HG02763 (cell line): ENCODE data around the gene SERPINB6.
"Not testable (repeated sequence)": the region's sequence is repeated elsewhere in the genome, so short reads cannot be mapped to it uniquely, and the experiment has no call there.

Source experiments
- ATAC-seq: cut with Tn5 transposase; IDR thresholded peaks from one replicate; pipeline ENCODE4 v1.9.1; 2021; ENCODE audit warnings: mild to moderate bottlenecking, moderate library complexity; ENCODE audit not compliant: unreplicated experiment

The SERPINB6 gene

DNA sequence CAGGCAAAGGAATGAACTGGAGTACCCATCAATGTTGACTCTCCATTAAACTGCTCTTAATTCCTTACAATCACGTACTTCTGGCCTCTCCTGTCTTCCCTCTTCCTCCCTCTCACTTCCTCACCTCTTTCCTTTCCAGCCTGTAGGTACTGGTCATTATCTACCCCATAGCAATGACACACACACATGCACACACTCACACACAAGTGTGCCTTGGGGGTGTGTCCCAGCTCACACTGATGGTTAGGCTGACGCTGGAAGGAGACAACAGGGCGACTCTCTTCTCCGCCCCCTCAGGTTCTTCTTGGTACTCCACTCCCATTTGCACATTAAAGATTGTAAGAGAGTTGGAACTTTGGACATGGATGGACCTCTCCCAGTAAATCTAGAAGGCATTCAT lies 54.3 kb downstream of the SERPINB6 start:
- no peak for ATAC-seq

DNA sequence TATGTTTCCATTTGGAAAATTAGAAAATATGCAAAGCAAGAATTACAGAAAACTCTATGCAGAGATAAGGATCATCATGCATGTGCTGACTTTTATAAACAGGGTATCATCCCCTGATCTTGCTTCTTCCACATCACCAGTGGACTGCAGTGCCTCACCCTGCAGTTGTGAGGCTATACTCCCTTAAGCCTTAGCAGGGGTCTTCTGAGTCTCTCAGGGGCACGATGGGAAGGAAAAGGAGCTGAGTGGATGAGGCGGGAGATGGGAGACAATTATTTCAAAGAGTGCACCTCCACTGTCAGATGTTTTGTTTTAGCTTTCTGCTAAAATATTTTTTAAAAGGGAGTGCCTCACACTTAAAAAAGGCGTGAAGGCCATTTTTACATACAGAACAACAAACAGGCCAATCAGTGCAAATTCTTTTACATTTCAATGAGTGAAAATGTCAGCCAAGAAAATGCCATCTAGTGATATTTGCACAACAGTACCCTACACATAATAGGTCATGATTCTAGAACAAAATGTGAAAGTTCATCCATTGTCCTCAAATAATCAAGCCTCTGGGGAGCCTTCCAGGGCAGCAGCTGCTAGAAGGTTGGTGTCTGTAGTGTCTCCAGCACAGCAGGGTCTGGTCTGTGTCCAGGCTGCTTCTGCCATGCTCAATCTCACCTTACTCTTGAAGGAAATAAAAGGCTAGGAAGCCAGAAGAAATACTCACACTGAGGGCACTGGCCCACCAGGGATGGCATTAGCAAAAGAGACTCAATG lies 55.0 kb downstream of the SERPINB6 start:
- no peak for ATAC-seq

GRCh38 chr6:2915150-2915549 lies 56.2 kb downstream of the SERPINB6 start:
- ATAC-seq = no peak

DNA sequence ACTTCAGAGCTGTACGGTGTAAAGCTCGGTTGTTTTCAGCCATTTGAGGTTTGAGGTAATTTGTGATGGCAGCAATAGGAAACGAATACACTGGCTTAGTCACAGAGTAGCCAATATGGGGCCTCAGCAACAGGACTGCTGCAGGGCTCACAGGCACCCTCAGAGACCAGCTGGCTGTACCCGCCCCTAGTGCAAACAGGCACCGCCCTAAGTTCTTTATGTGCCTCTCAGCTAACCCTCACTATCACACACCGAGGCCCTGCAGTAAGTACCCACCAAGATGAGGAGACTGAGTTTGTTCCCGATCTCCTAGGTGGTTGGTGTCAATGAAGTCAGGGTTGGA lies 57.1 kb downstream of the SERPINB6 start:
- no peak for ATAC-seq

GRCh38 chr6:2913621-2914317 lies 57.6 kb downstream of the SERPINB6 start:
- ATAC-seq = no peak

DNA sequence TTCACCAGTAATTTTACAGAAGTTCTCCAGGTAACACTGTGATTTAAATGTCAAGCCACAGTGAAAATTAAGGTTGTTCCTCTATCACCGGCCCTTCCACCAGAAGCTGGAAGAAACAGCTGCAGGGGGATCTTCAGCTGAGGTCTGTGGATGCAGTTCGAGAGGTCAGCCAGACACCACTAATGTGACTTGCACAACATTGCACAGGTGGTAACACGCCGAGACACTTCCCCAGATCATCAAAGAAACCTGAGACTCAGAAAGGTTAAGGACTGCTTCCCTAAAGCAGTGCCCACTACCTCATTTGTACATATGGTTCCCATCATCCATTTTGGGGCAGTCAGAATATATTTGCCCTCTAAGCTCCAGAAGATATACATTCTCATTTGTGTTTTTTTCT lies 60.2 kb downstream of the SERPINB6 start:
- ATAC-seq = peak; percentile 53

GRCh38 chr6:2909718-2910117 lies 61.6 kb downstream of the SERPINB6 start:
- ATAC-seq = no peak

- not testable (repeated sequence) for ATAC-seq
Measured at GRCh38 chr6:2909051-2909606, 62.2 kb downstream of the SERPINB6 start.

GRCh38 chr6:2908516-2908915 lies 62.9 kb downstream of the SERPINB6 start:
- ATAC-seq = not testable (repeated sequence)

DNA sequence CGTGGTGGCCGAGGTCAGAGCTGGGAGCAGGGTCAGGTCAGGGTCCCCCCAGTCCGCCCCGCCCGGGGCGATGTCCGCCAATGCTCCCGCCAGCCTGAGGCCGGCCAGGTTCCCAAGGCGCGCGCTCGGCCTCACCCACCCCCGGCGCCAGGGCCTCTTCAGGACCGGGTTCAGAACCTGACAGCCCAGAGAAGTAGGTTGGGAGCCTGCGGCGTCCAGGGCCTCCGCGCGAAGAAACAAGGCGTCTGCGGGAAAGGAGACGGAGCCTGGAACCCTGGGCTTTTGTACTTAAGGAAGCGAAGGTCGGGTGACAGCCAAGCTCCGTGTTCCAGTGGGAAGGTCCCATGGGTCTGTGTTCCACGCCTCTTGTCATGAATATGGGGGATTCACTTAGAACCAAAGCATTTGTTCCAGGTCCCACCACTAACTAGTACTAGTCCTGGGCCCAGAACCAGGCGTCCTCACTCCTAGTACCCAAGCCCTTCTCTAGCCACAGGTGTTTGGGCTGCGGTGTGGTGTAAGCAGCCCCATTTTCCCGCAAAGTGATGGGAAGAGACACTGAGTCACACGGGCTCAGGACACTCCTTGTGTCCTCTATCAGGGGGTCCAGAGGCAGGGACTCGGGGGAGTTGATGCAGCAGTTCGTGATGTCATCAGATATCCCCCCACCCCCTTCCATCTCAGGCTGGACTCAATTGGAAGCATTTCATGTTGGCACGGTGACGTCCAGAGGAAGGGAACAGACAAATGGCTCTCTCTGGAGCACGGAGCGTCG lies 67.8 kb downstream of the SERPINB6 start:
- not testable (repeated sequence) for ATAC-seq

DNA sequence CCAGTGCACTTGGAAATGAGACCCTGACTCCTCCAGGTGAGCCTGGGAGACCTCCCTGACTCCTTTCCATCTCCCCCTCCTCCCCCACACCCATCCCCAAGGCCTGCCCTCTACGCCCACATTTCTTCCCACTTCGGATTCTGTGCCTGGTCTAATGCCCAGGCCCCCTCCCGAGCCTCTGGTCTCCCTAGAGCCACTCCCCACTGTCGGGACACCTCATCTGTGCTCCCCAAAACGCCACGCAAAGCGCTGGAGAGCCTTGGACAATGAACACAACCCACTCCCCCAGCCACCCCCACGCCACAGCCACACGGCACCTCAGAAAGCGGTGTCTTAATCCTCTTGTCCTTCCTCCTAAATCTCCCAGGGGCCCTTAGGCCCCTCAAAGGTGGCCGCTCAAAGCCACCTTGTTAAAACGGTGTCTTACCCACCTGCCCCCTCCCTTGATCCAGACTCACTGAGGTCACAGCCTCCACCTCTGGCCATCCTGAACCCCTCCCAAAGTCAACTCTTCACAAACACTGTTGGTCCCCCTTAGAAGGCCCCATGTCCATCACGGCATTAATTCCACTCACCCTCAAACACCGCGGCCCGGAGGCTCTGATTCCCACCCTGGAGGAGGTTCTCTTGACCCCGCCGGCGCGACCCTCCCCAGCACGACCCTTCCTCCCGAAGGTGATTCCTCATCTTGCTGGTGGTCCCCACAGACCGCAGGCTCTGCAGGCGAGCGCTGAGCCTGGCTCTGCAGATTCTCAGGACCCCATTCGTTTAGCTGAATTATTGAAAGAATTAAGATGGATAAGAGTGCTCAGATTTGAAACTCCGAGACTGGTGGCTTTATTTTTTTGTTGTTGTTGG lies 69.5 kb downstream of the SERPINB6 start:
- not testable (repeated sequence) for ATAC-seq

GRCh38 chr6:2900821-2901644 lies 70.3 kb downstream of the SERPINB6 start:
- ATAC-seq = no peak

GRCh38 chr6:2900221-2900807 lies 71.1 kb downstream of the SERPINB6 start:
- no peak for ATAC-seq

- ATAC-seq = no peak
Measured at GRCh38 chr6:2899596-2899995, 71.8 kb downstream of the SERPINB6 start.
